ENCODE measurements around the gene TBC1D32.
"Not testable (repeated sequence)": the region's sequence is repeated elsewhere in the genome, so short reads cannot be mapped to it uniquely, and the experiment has no call there.

Gene TBC1D32

GRCh38 chr6:121183742-121184141, 150.5 kb downstream of the TBC1D32 start:
- Histone ChIP-seq H3K27ac (ENCODE audit: low read depth, low read length, severe bottlenecking) (no peak overlapping the region), H3K9me3 (ENCODE audit: control insufficient read depth, low read length) (no peaks in the 10 kb centered on the region), H3K36me3 (ENCODE audit: control insufficient read depth, insufficient read depth, low read length) (no peaks in the 10 kb centered on the region), H3K4me3 (ENCODE audit: extremely low read depth, insufficient read depth, low read length, poor library complexity, severe bottlenecking) (no peak overlapping the region), H3K4me1 (ENCODE audit: control insufficient read depth, insufficient read depth, low read length, poor library complexity, severe bottlenecking) (no peaks in the 10 kb centered on the region)
- WGBS, 2 experiments (ENCODE audit: insufficient coverage in 2 of 2): 100% methylated on average over 1 of the region's 1 CpG; no CpG with 5 or more reads in 1 of the 2 experiments

- no peaks in the 10 kb centered on the region for H3K9me3 ChIP-seq (ENCODE audit: control insufficient read depth, low read length)
- no peaks in the 10 kb centered on the region for H3K4me1 ChIP-seq (ENCODE audit: control insufficient read depth, insufficient read depth, low read length, poor library complexity, severe bottlenecking)
- H3K27ac ChIP-seq (ENCODE audit: low read depth, low read length, severe bottlenecking): no peak overlapping the region
- no peaks in the 10 kb centered on the region for H3K36me3 ChIP-seq (ENCODE audit: control insufficient read depth, insufficient read depth, low read length)
- WGBS, 2 experiments (ENCODE audit: insufficient coverage in 2 of 2): 80 to 86% methylated on average over 1 of the region's 3 CpGs
- no peak overlapping the region for H3K4me3 ChIP-seq (ENCODE audit: extremely low read depth, insufficient read depth, low read length, poor library complexity, severe bottlenecking)
Observed at GRCh38 chr6:121175827-121176226, 158.5 kb downstream of the TBC1D32 start.

GRCh38 chr6:121172451-121172850, 161.8 kb downstream of the TBC1D32 start:
- H3K9me3 ChIP-seq (ENCODE audit: control insufficient read depth, low read length): not testable (repeated sequence)

GRCh38 chr6:121171879-121172278, 162.4 kb downstream of the TBC1D32 start:
- no peaks in the 10 kb centered on the region for H3K4me1 ChIP-seq (ENCODE audit: control insufficient read depth, insufficient read depth, low read length, poor library complexity, severe bottlenecking)
- no peaks in the 10 kb centered on the region for H3K36me3 ChIP-seq (ENCODE audit: control insufficient read depth, insufficient read depth, low read length)
- no peak overlapping the region for H3K4me3 ChIP-seq (ENCODE audit: extremely low read depth, insufficient read depth, low read length, poor library complexity, severe bottlenecking)
- H3K9me3 ChIP-seq (ENCODE audit: control insufficient read depth, low read length): no peaks in the 10 kb centered on the region
- no peak overlapping the region for H3K27ac ChIP-seq (ENCODE audit: low read depth, low read length, severe bottlenecking)
- 83 to 90% methylated on average over 1 to 2 of the region's 4 CpGs for WGBS, 2 experiments (ENCODE audit: insufficient coverage in 2 of 2)

More at GRCh38 chr6:121172451-121172850, 161.8 kb downstream of the TBC1D32 start:
- H3K36me3 ChIP-seq (ENCODE audit: control insufficient read depth, insufficient read depth, low read length); H3K4me1 ChIP-seq (ENCODE audit: control insufficient read depth, insufficient read depth, low read length, poor library complexity, severe bottlenecking); H3K27ac ChIP-seq (ENCODE audit: low read depth, low read length, severe bottlenecking); H3K4me3 ChIP-seq (ENCODE audit: extremely low read depth, insufficient read depth, low read length, poor library complexity, severe bottlenecking): not testable (repeated sequence)
- no CpG with 5 or more reads among the region's 1 CpG for WGBS, 2 experiments (ENCODE audit: insufficient coverage in 2 of 2)

- H3K36me3 ChIP-seq (ENCODE audit: control insufficient read depth, insufficient read depth, low read length): no peaks in the 10 kb centered on the region
- H3K27ac ChIP-seq (ENCODE audit: low read depth, low read length, severe bottlenecking): no peak overlapping the region
Observed at GRCh38 chr6:121161886-121162285, 172.4 kb downstream of the TBC1D32 start.

GRCh38 chr6:121160276-121160675, 174.0 kb downstream of the TBC1D32 start:
- Histone ChIP-seq H3K27ac (ENCODE audit: low read depth, low read length, severe bottlenecking) (no peak overlapping the region), H3K9me3 (ENCODE audit: control insufficient read depth, low read length) (no peaks in the 10 kb centered on the region), H3K4me3 (ENCODE audit: extremely low read depth, insufficient read depth, low read length, poor library complexity, severe bottlenecking) (no peak overlapping the region), H3K4me1 (ENCODE audit: control insufficient read depth, insufficient read depth, low read length, poor library complexity, severe bottlenecking) (no peaks in the 10 kb centered on the region), H3K36me3 (ENCODE audit: control insufficient read depth, insufficient read depth, low read length) (no peaks in the 10 kb centered on the region)
- WGBS, 2 experiments (ENCODE audit: insufficient coverage in 2 of 2): 100% methylated on average over 1 of the region's 2 CpGs; no CpG with 5 or more reads in 1 of the 2 experiments

More at GRCh38 chr6:121161886-121162285, 172.4 kb downstream of the TBC1D32 start:
- Histone ChIP-seq H3K9me3 (ENCODE audit: control insufficient read depth, low read length) (no peaks in the 10 kb centered on the region), H3K4me1 (ENCODE audit: control insufficient read depth, insufficient read depth, low read length, poor library complexity, severe bottlenecking) (no peaks in the 10 kb centered on the region), H3K4me3 (ENCODE audit: extremely low read depth, insufficient read depth, low read length, poor library complexity, severe bottlenecking) (no peak overlapping the region)

GRCh38 chr6:121158891-121159290, 175.4 kb downstream of the TBC1D32 start:
- H3K9me3 ChIP-seq (ENCODE audit: control insufficient read depth, low read length): no peaks in the 10 kb centered on the region
- no peak overlapping the region for H3K27ac ChIP-seq (ENCODE audit: low read depth, low read length, severe bottlenecking)
- H3K36me3 ChIP-seq (ENCODE audit: control insufficient read depth, insufficient read depth, low read length): no peaks in the 10 kb centered on the region
- H3K4me3 ChIP-seq (ENCODE audit: extremely low read depth, insufficient read depth, low read length, poor library complexity, severe bottlenecking): no peak overlapping the region
- no peaks in the 10 kb centered on the region for H3K4me1 ChIP-seq (ENCODE audit: control insufficient read depth, insufficient read depth, low read length, poor library complexity, severe bottlenecking)

GRCh38 chr6:121158438-121158837, 175.8 kb downstream of the TBC1D32 start:
- Histone ChIP-seq H3K4me3 (ENCODE audit: extremely low read depth, insufficient read depth, low read length, poor library complexity, severe bottlenecking) (no peak overlapping the region), H3K4me1 (ENCODE audit: control insufficient read depth, insufficient read depth, low read length, poor library complexity, severe bottlenecking) (no peaks in the 10 kb centered on the region), H3K27ac (ENCODE audit: low read depth, low read length, severe bottlenecking) (no peak overlapping the region), H3K9me3 (ENCODE audit: control insufficient read depth, low read length) (no peaks in the 10 kb centered on the region), H3K36me3 (ENCODE audit: control insufficient read depth, insufficient read depth, low read length) (no peaks in the 10 kb centered on the region)

- H3K9me3 ChIP-seq (ENCODE audit: control insufficient read depth, low read length): no peaks in the 10 kb centered on the region
- H3K36me3 ChIP-seq (ENCODE audit: control insufficient read depth, insufficient read depth, low read length): no peaks in the 10 kb centered on the region
- no CpG with 5 or more reads among the region's 1 CpG for WGBS, 2 experiments (ENCODE audit: insufficient coverage in 2 of 2)
Observed at GRCh38 chr6:121157906-121158305, 176.4 kb downstream of the TBC1D32 start.

GRCh38 chr6:121143476-121143875, 190.8 kb downstream of the TBC1D32 start:
- no CpG with 5 or more reads among the region's 2 CpGs for WGBS, 2 experiments (ENCODE audit: insufficient coverage in 2 of 2)
- no peaks in the 10 kb centered on the region for H3K9me3 ChIP-seq (ENCODE audit: control insufficient read depth, low read length)
- H3K4me3 ChIP-seq (ENCODE audit: extremely low read depth, insufficient read depth, low read length, poor library complexity, severe bottlenecking): no peak overlapping the region
- H3K36me3 ChIP-seq (ENCODE audit: control insufficient read depth, insufficient read depth, low read length): no peaks in the 10 kb centered on the region
- H3K27ac ChIP-seq (ENCODE audit: low read depth, low read length, severe bottlenecking): no peak overlapping the region
- H3K4me1 ChIP-seq (ENCODE audit: control insufficient read depth, insufficient read depth, low read length, poor library complexity, severe bottlenecking): no peaks in the 10 kb centered on the region

More at GRCh38 chr6:121157906-121158305, 176.4 kb downstream of the TBC1D32 start:
- Histone ChIP-seq H3K4me3 (ENCODE audit: extremely low read depth, insufficient read depth, low read length, poor library complexity, severe bottlenecking) (no peak overlapping the region), H3K4me1 (ENCODE audit: control insufficient read depth, insufficient read depth, low read length, poor library complexity, severe bottlenecking) (no peaks in the 10 kb centered on the region), H3K27ac (ENCODE audit: low read depth, low read length, severe bottlenecking) (no peak overlapping the region)

- WGBS, 2 experiments (ENCODE audit: insufficient coverage in 2 of 2): 71 to 100% methylated on average over 2 to 4 of the region's 6 CpGs
- no peak overlapping the region for H3K27ac ChIP-seq (ENCODE audit: low read depth, low read length, severe bottlenecking)
- no peaks in the 10 kb centered on the region for H3K9me3 ChIP-seq (ENCODE audit: control insufficient read depth, low read length)
- H3K4me3 ChIP-seq (ENCODE audit: extremely low read depth, insufficient read depth, low read length, poor library complexity, severe bottlenecking): no peak overlapping the region
- H3K36me3 ChIP-seq (ENCODE audit: control insufficient read depth, insufficient read depth, low read length): no peaks in the 10 kb centered on the region
- no peaks in the 10 kb centered on the region for H3K4me1 ChIP-seq (ENCODE audit: control insufficient read depth, insufficient read depth, low read length, poor library complexity, severe bottlenecking)
Observed at GRCh38 chr6:121142093-121142492, 192.2 kb downstream of the TBC1D32 start.

GRCh38 chr6:121135425-121135824, 198.9 kb downstream of the TBC1D32 start:
- Histone ChIP-seq H3K4me3 (ENCODE audit: extremely low read depth, insufficient read depth, low read length, poor library complexity, severe bottlenecking) (no peak overlapping the region), H3K27ac (ENCODE audit: low read depth, low read length, severe bottlenecking) (no peak overlapping the region), H3K36me3 (ENCODE audit: control insufficient read depth, insufficient read depth, low read length) (no peaks in the 10 kb centered on the region), H3K4me1 (ENCODE audit: control insufficient read depth, insufficient read depth, low read length, poor library complexity, severe bottlenecking) (no peaks in the 10 kb centered on the region), H3K9me3 (ENCODE audit: control insufficient read depth, low read length) (no peaks in the 10 kb centered on the region)
